ENCODE results near the gene DDX5.

- TF ChIP-seq POLR2AphosphoS5 (IDR thresholded peaks at IDR 0.05; ENCODE audit: low read depth, low read length): peak; percentile 73
- TF ChIP-seq POLR2A (IDR thresholded peaks at IDR 0.05; ENCODE audit: low read depth, low read length): peak; percentile 78
- TF ChIP-seq TAF1 (IDR thresholded peaks at IDR 0.05; ENCODE audit: borderline replicate concordance, low read depth, low read length): peak; percentile 86
These were observed 705 bp upstream of the DDX5 start, which contains the start of gene CEP95 for GRCh38 chr17:64506576-64507412.
